SU-DHL-6 (cell line): ENCODE results near the gene FCAMR.

Experiments
- EZH2phosphoT487 ChIP-seq: fragments of 200-600 bp; sonication (generic), shearing (Covaris generic); conservative IDR thresholded peaks from 2 replicates; pipeline ENCODE4 v1.6.1; 2018; ENCODE audit warnings: mild to moderate bottlenecking, antibody characterized with exemption, low read length, moderate library complexity, mixed read lengths
- TF ChIP-seq, protein P1 (sequence below): fragments of 200-600 bp; sonication (generic); IDR thresholded peaks from one replicate; pipeline ENCODE4 v1.5.1; 2017; ENCODE audit warnings: antibody characterized with exemption, mild to moderate bottlenecking, low read length, moderate library complexity; ENCODE audit not compliant: insufficient read depth, poor library complexity, severe bottlenecking

- TF ChIP-seq, protein P1, sequence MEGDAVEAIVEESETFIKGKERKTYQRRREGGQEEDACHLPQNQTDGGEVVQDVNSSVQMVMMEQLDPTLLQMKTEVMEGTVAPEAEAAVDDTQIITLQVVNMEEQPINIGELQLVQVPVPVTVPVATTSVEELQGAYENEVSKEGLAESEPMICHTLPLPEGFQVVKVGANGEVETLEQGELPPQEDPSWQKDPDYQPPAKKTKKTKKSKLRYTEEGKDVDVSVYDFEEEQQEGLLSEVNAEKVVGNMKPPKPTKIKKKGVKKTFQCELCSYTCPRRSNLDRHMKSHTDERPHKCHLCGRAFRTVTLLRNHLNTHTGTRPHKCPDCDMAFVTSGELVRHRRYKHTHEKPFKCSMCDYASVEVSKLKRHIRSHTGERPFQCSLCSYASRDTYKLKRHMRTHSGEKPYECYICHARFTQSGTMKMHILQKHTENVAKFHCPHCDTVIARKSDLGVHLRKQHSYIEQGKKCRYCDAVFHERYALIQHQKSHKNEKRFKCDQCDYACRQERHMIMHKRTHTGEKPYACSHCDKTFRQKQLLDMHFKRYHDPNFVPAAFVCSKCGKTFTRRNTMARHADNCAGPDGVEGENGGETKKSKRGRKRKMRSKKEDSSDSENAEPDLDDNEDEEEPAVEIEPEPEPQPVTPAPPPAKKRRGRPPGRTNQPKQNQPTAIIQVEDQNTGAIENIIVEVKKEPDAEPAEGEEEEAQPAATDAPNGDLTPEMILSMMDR: no peak
- TF ChIP-seq EZH2phosphoT487: no peak
Observed at GRCh38 chr1:206998816-206999215, 28.6 kb upstream of the FCAMR start.
